Colon (tissue), 2 donors: Measurements from ENCODE around the gene RAD18.

ENCODE experiments used
- FAIRE-seq: peaks from 2 replicates; lab custom pipeline; 2012; peaks lifted over from hg19 to GRCh38; lab: Jason Lieb, UNC
- donor health status: control.
- donor health status: control.

Gene RAD18

DNA sequence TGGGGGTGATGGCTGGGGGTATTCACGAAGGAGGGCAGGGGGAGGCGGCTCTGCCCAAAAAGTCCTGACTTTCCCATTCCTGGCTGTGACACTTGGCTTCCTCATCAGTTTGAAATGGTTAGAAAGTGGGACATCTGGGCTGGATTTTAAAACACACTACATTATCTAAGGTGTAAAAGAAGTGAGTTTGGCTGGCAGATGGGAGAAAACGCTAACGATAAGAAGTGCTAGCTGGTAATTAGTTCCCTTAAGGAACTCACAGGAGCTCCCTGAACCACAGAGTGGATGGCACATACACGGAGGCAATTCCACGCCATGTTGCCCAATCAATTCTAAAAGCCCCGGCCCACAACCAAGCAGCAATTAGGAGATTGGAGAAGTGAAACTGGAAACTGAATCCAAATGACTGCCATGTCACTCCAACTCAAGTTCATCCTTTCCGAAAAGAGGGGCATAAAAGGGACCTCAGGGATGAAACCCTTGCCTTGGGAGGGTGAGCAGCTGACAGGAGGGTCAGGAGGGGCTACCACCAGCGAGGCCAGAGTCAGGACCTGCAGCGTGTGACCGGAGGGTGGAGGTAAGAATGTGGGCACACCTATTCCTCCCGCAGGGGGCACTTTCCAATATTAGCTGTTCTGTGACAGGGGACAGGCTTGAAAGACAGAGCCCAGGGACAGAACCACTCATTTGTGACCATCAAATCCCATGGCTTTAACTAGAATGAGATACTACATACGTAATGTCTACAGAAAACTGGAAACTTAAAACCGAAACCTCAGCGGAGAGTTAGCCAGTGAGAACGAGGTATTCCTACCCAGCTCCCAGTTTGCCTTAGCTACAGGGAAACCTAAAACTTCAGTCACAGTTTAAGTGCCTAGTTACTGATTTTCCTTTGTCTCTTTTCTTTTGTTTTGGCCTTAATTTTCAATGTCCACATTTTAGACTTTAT is 98.6 kb downstream of the RAD18 start:
- FAIRE-seq = no peak

- no peak for FAIRE-seq
Measured at GRCh38 chr3:8863891-8864290, 99.4 kb downstream of the RAD18 start.

DNA sequence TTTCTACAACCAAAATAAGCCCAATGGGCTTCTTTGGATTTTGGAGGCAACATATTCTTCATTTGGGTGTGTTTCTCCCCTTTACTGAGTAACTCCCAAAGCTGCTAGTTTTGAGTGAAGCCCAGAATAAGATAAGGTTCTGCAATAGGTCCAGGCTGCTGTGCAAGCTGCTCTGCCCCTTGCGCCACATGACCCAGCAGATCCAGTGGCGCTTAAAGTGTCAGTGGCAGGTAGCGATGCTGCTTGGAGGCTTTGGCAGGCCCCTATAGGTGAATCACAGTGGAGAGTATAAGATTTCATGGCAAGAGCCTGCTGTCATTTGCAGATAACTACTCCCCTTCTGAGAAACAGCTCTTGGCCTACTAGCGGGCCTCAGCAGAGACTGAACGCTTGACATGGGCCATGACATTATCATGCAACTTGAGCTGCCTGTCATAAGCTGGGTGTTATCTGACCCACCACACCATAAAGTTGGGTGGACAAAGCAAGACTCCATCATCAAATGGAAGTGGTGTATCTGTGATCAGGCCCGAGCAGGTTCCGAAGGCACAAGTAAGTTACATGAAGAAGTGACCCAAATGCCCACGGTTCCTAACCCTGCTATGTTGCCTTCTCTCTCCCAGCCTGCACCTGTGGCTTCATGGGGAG is 105.4 kb downstream of the RAD18 start:
- FAIRE-seq = no peak

DNA sequence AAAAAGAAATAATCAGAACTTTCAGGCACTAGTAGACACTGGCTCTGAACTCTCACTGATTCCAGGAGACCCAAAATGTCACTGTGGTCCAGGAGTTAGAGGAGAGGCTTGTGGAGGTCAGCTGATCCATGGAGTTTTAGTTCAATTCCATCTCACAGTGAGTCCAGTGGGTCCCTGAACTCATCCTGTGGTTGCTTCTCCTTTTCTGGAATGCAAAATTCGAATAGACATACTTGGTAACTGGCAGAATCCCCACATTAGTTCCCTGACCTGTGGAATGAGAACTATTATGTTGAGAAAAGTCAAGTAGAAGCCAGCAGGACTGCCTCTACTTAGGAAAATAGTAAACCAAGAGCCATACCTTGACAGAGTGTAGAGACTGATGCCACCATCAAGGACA is 106.6 kb downstream of the RAD18 start:
- FAIRE-seq = no peak

DNA sequence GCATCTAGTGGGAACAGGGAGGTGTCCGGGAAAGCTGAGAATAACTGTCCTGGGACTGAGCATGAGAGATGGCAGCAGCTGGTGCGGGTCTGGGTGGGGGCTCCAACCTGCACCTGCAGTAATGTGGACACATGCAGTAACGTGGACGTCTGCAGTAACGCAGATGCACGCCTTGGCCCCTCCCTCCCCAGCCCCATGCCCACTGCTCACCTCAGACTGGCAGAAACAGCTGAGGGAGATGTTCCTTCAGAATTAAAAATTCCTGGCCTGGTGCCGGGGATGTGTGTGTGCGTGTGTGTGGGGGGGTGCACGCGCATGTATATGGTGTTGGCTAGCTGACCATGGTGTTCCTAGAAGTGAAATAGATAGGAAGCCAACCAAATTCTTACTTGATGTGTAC is 107.2 kb downstream of the RAD18 start:
- FAIRE-seq = no peak

DNA sequence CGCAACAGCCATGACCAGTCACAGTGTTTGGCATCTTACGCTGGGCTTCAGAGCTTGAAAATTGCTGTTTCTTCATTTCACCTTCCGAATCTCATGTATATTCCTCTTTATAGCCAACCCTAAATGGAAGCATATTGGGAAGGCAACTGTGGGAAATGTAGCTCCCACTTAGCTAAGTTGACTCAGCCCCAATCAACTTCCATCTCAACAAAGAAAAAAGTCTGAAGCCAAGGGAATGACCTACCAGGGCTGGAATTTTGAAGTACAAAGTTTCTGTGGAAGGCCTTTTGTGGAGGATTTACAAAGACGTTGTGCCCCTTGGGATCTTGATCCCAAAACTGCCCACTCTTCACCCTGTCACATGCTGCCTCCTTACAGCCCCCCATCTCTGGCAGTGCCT is 108.6 kb downstream of the RAD18 start:
- FAIRE-seq = no peak

GRCh38 chr3:8853081-8853480 is 110.2 kb downstream of the RAD18 start:
- FAIRE-seq = no peak

- FAIRE-seq = no peak
Measured at GRCh38 chr3:8852511-8852910, 110.8 kb downstream of the RAD18 start.

DNA sequence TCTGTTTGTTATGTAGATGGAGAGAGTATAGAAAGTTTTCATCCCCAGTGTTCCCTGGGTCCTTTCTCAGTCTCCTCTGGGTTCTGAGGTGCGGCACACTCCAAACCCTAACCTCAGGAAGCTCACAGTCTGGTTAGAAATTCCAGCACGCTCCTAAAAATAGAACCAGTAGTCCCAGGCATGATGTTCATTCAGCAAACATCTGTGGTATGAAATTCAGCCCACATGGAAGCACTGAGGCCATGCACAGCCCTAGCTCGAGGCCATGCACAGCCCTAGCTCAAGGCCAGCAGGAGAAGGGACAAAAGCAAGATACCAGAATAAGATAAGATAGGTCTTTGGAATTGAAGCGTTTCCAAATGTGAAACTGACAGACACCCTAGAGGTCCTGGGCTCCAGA is 111.6 kb downstream of the RAD18 start:
- FAIRE-seq = no peak

- no peak for FAIRE-seq
Measured at GRCh38 chr3:8848696-8849131, 114.6 kb downstream of the RAD18 start.

DNA sequence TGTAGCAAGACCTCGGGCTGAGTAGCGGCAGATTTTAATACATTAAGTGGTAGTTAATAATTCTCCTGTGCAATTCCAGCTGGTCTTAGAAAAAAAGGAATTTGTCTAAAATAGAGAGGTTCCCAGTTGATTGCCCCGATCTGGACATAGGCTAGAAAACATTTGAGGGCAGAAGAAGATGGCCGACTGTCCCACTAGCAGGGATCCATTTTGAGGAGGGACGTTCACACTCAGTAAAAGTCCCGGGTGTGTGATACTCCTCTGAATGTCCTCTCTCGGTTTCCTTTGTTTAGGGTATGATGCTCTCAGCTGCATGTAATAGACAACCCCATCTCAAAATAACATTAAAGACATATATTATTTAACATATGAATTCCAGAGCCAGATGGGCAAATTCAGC is 116.0 kb downstream of the RAD18 start:
- no peak for FAIRE-seq

DNA sequence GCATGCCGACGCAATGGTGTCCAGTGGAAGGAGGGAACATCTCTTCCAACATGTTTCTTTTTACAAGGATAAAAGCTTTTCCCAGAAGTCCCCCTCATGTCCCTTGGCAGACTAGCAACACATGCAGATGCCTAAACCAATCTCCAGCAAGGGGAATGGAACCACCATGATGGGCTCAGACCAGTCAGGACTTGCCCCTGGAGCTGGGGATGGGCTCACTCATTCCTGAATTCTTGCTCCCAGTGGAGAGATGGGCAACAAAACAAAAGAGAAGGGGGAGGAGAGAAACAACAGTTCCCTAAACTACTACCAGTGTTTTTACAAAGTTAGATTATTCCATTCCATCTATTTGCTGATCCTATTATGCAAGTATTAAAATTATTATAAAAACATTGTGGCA is 117.1 kb downstream of the RAD18 start:
- no peak for FAIRE-seq

GRCh38 chr3:8845641-8846040 is 117.6 kb downstream of the RAD18 start:
- no peak for FAIRE-seq

GRCh38 chr3:8843347-8843746 is 119.9 kb downstream of the RAD18 start:
- no peak for FAIRE-seq

- FAIRE-seq = no peak
Measured at GRCh38 chr3:8842293-8842692, 121.0 kb downstream of the RAD18 start.

DNA sequence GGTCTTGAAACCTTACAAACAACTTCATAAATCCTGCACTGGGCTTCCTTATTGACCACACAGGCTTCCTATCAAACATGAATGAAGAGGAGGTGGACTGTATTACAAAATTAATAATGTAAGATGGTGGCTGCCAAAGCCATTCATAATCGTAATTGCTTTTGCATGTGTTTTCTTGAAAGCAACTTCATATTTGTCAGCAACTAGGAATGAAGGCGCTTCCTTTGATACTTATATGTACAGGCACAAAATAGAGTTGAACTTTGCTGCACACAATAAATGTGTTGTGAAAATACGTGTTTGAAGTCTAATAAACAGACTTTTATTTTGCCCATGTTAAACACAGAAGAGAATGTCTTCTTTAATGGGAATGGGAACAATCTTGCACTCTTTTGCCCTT is 121.8 kb downstream of the RAD18 start:
- FAIRE-seq = no peak

DNA sequence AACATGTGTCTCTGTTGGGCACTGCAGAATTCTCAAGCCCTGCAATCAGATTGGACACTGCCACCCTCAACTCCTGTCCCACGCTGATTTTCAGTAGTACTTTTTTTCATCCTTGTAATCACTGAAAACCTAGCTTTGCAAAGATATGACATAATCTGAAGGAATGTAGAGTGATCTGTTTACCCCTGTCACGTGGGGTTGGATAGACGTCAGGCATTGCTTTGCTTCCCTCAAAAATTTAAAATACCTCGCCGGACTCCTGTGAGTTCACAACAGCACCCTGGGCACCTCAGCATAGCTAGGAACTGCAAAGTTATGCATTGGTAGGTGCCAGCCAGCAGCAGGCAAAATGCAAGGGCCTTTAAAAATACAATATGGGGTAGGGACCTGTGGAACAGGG is 122.7 kb downstream of the RAD18 start:
- FAIRE-seq = no peak

DNA sequence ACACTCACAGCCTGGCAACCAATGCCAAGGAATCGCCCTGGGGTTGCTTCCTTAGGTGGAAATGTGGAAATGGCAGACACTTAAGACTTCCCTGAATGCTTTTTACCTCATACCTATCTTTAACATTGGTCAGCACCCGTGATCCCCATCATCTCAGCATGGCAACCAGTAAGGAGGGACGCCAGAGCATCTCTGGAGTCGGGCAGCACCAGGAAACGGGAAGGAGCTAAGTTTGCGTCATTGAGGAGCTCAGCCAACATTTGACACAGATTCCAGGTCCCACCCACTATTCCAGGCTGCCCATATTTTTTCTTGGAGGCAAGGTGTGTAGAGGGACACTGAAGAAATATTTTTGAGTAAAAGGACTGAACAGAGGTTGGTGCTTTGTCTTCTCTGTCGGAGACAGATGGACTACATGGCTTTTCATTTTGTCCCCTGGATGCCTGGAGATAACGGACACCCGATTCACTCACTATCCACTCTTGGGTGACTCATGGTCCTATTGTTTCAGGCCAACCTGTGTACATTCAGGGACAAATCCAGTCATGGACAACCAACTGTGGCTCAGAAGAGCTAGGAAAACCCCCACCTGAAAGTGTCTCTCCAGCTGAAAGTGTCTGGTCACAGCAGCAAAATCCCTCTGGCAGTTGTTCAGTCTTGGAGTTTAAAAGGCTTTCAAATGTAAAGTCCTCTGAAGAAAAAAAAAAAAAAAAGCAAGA is 123.5 kb downstream of the RAD18 start:
- FAIRE-seq = no peak

DNA sequence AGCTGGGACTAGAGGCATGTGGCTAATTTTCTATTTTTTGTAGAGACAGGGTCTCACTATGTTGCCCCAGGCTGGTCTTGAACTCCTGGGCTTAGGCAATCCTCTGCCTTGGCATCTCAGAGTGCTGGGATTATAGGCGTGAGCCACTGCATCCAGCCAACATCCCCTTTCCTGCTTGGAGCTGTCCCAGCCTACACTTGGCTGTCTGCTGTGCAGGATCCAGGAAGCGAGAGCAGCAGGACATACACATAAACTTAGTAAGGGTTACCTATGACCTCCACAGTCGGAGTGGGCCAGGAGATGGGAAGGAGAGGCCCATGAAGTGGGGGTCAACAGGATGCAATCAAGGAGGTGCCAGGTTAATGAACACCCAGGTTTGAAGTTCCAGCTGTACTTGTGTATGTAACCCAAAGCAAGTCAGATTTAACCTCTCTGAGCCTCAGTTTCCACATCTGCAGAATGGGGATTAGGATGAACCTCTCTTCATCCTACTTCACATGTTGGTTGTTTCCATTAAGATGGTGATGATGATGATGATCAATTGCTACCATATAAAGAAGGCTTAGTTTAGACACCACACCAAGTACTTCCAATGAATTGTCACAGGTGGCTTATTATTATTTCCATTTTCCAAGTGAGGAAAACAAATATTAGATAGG is 124.4 kb downstream of the RAD18 start:
- no peak for FAIRE-seq

- no peak for FAIRE-seq
Measured at GRCh38 chr3:8838234-8838633, 125.0 kb downstream of the RAD18 start.

DNA sequence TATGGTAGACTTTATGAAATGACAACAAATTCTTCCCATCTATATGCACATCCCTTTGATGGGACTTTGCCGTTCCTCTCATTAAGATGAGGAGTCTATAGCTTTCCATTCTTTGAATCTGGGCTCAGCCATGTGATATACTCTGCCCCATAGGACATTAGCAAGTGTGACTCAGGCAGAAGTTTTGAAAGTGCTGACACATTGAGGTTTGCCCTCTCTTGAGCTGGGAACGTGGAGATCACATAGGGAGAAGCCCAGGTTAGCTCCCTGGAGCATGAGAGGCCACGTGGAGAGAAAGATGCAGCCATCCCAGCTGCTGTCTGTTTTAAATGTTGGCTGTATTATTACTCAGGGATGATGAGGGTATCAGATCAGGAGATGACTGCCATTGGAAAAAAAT is 126.1 kb downstream of the RAD18 start:
- no peak for FAIRE-seq

GRCh38 chr3:8836096-8836495 is 127.2 kb downstream of the RAD18 start:
- FAIRE-seq = no peak
